Measurements from ENCODE around the gene SP100. TPM values are rescaled to one million over a fixed set of nuclear protein-coding genes. Genes with fewer than 3 reads are reported as not detected.

Gene SP100
- total and polyA plus RNA-seq, 2 of the 8 experiments (the other 6 are each of a cell fraction or from before 2014, with no cell fraction given), result 0.06 to 1.1 TPM

DNA sequence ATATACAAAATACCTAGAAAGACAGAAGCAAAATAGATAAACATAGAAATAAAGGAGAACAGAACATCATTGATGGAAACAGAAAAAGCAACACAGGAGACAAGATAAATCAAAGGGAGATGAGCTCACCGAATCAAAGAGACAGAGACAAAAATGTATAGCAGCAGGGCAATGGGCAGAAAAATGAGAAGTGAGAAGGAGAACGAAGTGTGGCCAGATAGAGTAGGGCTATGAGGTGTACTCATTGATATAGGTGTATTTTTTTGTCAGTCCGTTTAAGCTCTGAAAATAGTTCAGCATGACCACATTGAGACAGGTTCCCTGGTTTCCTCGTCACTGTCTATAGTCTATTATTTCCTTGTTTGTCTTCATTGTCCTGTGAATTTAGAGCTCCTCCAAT is 55.1 kb downstream of the SP100 start:
- ChIA-PET CTCF (ENCODE audit: partially characterized antibody) (interaction anchor here (0.9 to 2.5 kb wide), 3 partner anchors 12 to 311 kb away, joined by 3 to 7 read pairs (median 3); no protein-coding TSS in a partner anchor), POLR2A (ENCODE audit: partially characterized antibody) (no interaction called here)
- Histone ChIP-seq H3K14ac (ENCODE audit: insufficient read length) (no peak overlapping the region), H4K20me1 (replicated peaks in 1 of 2; ENCODE audit: control insufficient read depth in 1 of 2, insufficient read depth in 2 of 2, low read length in 2 of 2) (no peaks in the 10 kb centered on the region), H3K9me3 (ENCODE audit: insufficient read depth in 2 of 2, low read depth in 1 of 2, low read length in 1 of 2) (no peaks in the 10 kb centered on the region), H3K9ac (replicated peaks in 1 of 4; ENCODE audit: extremely low read depth in 1 of 4, low read depth in 3 of 4, low read length in 3 of 4) (no peak overlapping the region), H2BK15ac (ENCODE audit: low read length) (no peak overlapping the region), H3K18ac (ENCODE audit: extremely low read depth, low read length) (no peak overlapping the region), H3K23me2 (ENCODE audit: low read depth, low read length) (no peaks in the 10 kb centered on the region), H2AFZ (ENCODE audit: low read length) (no peak overlapping the region), H2AK5ac (ENCODE audit: low read depth, low read length) (no peak overlapping the region), H4K91ac (replicated peaks; ENCODE audit: insufficient read length, low read length) (no peak overlapping the region), H3K4me1 (replicated peaks in 1 of 4; ENCODE audit: control insufficient read depth in 3 of 4, insufficient read depth in 4 of 4, low read length in 3 of 4) (no peaks in the 10 kb centered on the region), H4K8ac (ENCODE audit: extremely low read depth, insufficient read depth, low read length) (no peak overlapping the region), H3K36me3 (ENCODE audit: control insufficient read depth in 2 of 4, insufficient read depth in 4 of 4, low read length in 3 of 4) (no peaks in the 10 kb centered on the region), H2BK12ac (ENCODE audit: low read depth, low read length) (no peak overlapping the region), H3K27me3 (replicated peaks in 1 of 4; ENCODE audit: control insufficient read depth in 3 of 4, extremely low read depth in 1 of 4, insufficient read depth in 3 of 4, low read length in 3 of 4) (no peaks in the 10 kb centered on the region), H3K27ac (ENCODE audit: low read depth, low read length) (no peak overlapping the region), H3K4ac (replicated peaks; ENCODE audit: insufficient read length, low read depth, low read length) (no peak overlapping the region), H3K4me2 (ENCODE audit: insufficient read depth in 1 of 2, low read depth in 2 of 2, low read length in 2 of 2) (no peak overlapping the region), H2BK20ac (ENCODE audit: low read length) (no peak overlapping the region), H3K79me2 (ENCODE audit: control insufficient read depth in 1 of 2, insufficient read depth in 2 of 2, low read length in 2 of 2) (no peaks in the 10 kb centered on the region), H2BK5ac (ENCODE audit: low read depth, low read length) (no peak overlapping the region), H3K23ac (ENCODE audit: insufficient read length) (no peak overlapping the region), H3K79me1 (ENCODE audit: low read depth, low read length) (no peaks in the 10 kb centered on the region), H3K56ac (replicated peaks; ENCODE audit: insufficient read length, low read depth, low read length) (no peak overlapping the region), H2BK120ac (replicated peaks; ENCODE audit: low read depth, low read length) (no peak overlapping the region), H4K5ac (ENCODE audit: insufficient read length, low read depth, low read length) (no peak overlapping the region), H3K4me3 (ENCODE audit: extremely low read depth in 1 of 4, insufficient read depth in 2 of 4, low read depth in 3 of 4, low read length in 4 of 4) (no peak overlapping the region)
- 77% methylated on average over 4 of the region's 4 CpGs; no CpG with 5 or more reads in 1 of the 2 experiments for WGBS, 2 experiments (ENCODE audit: extremely low coverage in 1 of 2, insufficient coverage in 1 of 2, insufficient read length in 1 of 2, insufficient replicate concordance in 2 of 2, low coverage in 1 of 2, low lambda C conversion rate in 2 of 2, missing lambda C conversion rate in 1 of 2)
- DNase-seq (ENCODE audit: low read depth in 1 of 2, low spot score in 2 of 2) (no peak), FAIRE-seq (no peak)
- TF ChIP-seq, protein P1, sequence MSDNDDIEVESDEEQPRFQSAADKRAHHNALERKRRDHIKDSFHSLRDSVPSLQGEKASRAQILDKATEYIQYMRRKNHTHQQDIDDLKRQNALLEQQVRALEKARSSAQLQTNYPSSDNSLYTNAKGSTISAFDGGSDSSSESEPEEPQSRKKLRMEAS (IDR thresholded peaks at IDR 0.05), result no peak
- TF ChIP-seq TAF1 (IDR thresholded peaks at IDR 0.05; ENCODE audit: low read depth, low read length), result no peak
- no peak for TF ChIP-seq BCL11A (IDR thresholded peaks at IDR 0.05; ENCODE audit: low read depth in 2 of 2, low read length in 2 of 2)
- TF ChIP-seq BRCA1 (IDR thresholded peaks at IDR 0.05; ENCODE audit: low read depth, low read length), result no peak
- TF ChIP-seq GABPA (IDR thresholded peaks at IDR 0.05; ENCODE audit: borderline replicate concordance, insufficient read depth, low read length), result no peak
- no peak for TF ChIP-seq RBBP5 (IDR thresholded peaks at IDR 0.05; ENCODE audit: borderline replicate concordance, low read depth, low read length)
- TF ChIP-seq MAFK (IDR thresholded peaks at IDR 0.05; ENCODE audit: low read depth, low read length), result no peak
- no peak for TF ChIP-seq SP4 (IDR thresholded peaks at IDR 0.05; ENCODE audit: low read length)
- TF ChIP-seq, protein P2, sequence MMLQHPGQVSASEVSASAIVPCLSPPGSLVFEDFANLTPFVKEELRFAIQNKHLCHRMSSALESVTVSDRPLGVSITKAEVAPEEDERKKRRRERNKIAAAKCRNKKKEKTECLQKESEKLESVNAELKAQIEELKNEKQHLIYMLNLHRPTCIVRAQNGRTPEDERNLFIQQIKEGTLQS (IDR thresholded peaks at IDR 0.05; ENCODE audit: insufficient read depth, low read depth, low read length), result no peak
- no peak for TF ChIP-seq EZH2 (IDR thresholded peaks at IDR 0.05; ENCODE audit: low read depth, low read length, severe bottlenecking)
- no peak for TF ChIP-seq SUZ12 (IDR thresholded peaks at IDR 0.05; ENCODE audit: low read length)
- no peak for TF ChIP-seq CHD1 (IDR thresholded peaks at IDR 0.05; ENCODE audit: low read depth, low read length)
- TF ChIP-seq TEAD4 (IDR thresholded peaks at IDR 0.05; ENCODE audit: low read depth, low read length), result no peak
- no peak for TF ChIP-seq ZNF274 (IDR thresholded peaks at IDR 0.05; ENCODE audit: borderline replicate concordance, extremely low read depth, low read length)
- TF ChIP-seq KDM5A (IDR thresholded peaks at IDR 0.05; ENCODE audit: low read length), result no peak
